ENCODE results near the gene ATF7IP.
A peak's percentile ranks its signal among the peaks of the same experiment; 100 is the strongest.

ATF7IP gene

GRCh38 chr12:14408208-14408607, 42.7 kb downstream of the ATF7IP start:
- no peak for TF ChIP-seq CTCF (IDR thresholded peaks at IDR 0.05; ENCODE audit: low read depth, low read length)
- no peak for DNase-seq (ENCODE audit: extremely low read depth, low read depth)

- DNase-seq (ENCODE audit: extremely low read depth, low read depth) = no peak
- TF ChIP-seq CTCF (IDR thresholded peaks at IDR 0.05; ENCODE audit: low read depth, low read length) = no peak
These were observed 44.7 kb downstream of the ATF7IP start for GRCh38 chr12:14410177-14410576.

- DNase-seq (ENCODE audit: extremely low read depth, low read depth) = no peak
- no peak for TF ChIP-seq CTCF (IDR thresholded peaks at IDR 0.05; ENCODE audit: low read depth, low read length)
These were observed 45.5 kb downstream of the ATF7IP start for GRCh38 chr12:14410841-14411569.

GRCh38 chr12:14416658-14417057, 51.2 kb downstream of the ATF7IP start:
- TF ChIP-seq CTCF (IDR thresholded peaks at IDR 0.05; ENCODE audit: low read depth, low read length) = no peak; the same call in 1 of the 2 replicates
- peak; percentile 48 for DNase-seq (ENCODE audit: extremely low read depth, low read depth)

- DNase-seq (ENCODE audit: extremely low read depth, low read depth) = peak; percentile 66
- TF ChIP-seq CTCF (IDR thresholded peaks at IDR 0.05; ENCODE audit: low read depth, low read length) = no peak
These were observed 52.2 kb downstream of the ATF7IP start for GRCh38 chr12:14417715-14418114.

GRCh38 chr12:14418451-14418890, 53.0 kb downstream of the ATF7IP start:
- peak; percentile 11 for TF ChIP-seq CTCF (IDR thresholded peaks at IDR 0.05; ENCODE audit: low read depth, low read length)
- no peak for DNase-seq (ENCODE audit: extremely low read depth, low read depth)

GRCh38 chr12:14422516-14423230, 57.2 kb downstream of the ATF7IP start:
- no peak for TF ChIP-seq CTCF (IDR thresholded peaks at IDR 0.05; ENCODE audit: low read depth, low read length)
- DNase-seq (ENCODE audit: extremely low read depth, low read depth) = no peak
